ENCODE measurements around the gene ZGLP1.

The ZGLP1 gene

DNA sequence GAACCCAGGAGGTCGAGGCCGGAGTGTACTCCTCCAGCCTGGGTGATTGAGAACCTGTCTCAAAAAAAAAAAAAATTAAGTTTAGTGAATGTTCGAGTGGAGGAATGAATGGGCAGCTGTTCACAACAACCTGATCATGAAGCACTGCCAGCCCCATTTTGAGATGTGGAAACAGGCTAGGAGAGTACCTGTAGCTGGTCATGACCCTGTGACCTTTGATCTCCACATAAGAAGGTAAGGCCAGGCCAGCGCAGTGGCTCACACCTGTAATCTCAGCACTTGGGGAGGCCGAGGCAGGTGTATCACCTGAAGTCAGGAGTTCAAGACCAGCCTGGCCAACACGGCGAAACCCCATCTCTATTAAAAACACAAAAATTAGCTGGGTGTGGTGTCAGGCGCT lies 16.1 kb upstream of the ZGLP1 start:
- no peak overlapping the region for H3K4me3 ChIP-seq (ENCODE audit: low read length)
- no peak for DNase-seq (ENCODE audit: low read depth)
- TF ChIP-seq, protein P1, sequence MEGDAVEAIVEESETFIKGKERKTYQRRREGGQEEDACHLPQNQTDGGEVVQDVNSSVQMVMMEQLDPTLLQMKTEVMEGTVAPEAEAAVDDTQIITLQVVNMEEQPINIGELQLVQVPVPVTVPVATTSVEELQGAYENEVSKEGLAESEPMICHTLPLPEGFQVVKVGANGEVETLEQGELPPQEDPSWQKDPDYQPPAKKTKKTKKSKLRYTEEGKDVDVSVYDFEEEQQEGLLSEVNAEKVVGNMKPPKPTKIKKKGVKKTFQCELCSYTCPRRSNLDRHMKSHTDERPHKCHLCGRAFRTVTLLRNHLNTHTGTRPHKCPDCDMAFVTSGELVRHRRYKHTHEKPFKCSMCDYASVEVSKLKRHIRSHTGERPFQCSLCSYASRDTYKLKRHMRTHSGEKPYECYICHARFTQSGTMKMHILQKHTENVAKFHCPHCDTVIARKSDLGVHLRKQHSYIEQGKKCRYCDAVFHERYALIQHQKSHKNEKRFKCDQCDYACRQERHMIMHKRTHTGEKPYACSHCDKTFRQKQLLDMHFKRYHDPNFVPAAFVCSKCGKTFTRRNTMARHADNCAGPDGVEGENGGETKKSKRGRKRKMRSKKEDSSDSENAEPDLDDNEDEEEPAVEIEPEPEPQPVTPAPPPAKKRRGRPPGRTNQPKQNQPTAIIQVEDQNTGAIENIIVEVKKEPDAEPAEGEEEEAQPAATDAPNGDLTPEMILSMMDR (IDR thresholded peaks at IDR 0.05; ENCODE audit: insufficient read depth, low read depth, low read length, missing control alignments) = no peak

GRCh38 chr19:10321874-10322835 lies 12.5 kb upstream of the ZGLP1 start:
- H3K4me3 ChIP-seq (ENCODE audit: low read length) = no peak overlapping the region
- TF ChIP-seq, protein P1 (IDR thresholded peaks at IDR 0.05; ENCODE audit: insufficient read depth, low read depth, low read length, missing control alignments) = no peak
- no peak for DNase-seq (ENCODE audit: low read depth)

- no peak overlapping the region for H3K4me3 ChIP-seq (ENCODE audit: low read length)
- no peak for DNase-seq (ENCODE audit: low read depth)
- TF ChIP-seq, protein P1 (IDR thresholded peaks at IDR 0.05; ENCODE audit: insufficient read depth, low read depth, low read length, missing control alignments) = no peak
Observed at GRCh38 chr19:10321417-10321797, 11.8 kb upstream of the ZGLP1 start.

GRCh38 chr19:10320602-10321416 lies 11.2 kb upstream of the ZGLP1 start:
- TF ChIP-seq, protein P1 (IDR thresholded peaks at IDR 0.05; ENCODE audit: insufficient read depth, low read depth, low read length, missing control alignments) = no peak
- no peak overlapping the region for H3K4me3 ChIP-seq (ENCODE audit: low read length)
- DNase-seq (ENCODE audit: low read depth) = no peak

DNA sequence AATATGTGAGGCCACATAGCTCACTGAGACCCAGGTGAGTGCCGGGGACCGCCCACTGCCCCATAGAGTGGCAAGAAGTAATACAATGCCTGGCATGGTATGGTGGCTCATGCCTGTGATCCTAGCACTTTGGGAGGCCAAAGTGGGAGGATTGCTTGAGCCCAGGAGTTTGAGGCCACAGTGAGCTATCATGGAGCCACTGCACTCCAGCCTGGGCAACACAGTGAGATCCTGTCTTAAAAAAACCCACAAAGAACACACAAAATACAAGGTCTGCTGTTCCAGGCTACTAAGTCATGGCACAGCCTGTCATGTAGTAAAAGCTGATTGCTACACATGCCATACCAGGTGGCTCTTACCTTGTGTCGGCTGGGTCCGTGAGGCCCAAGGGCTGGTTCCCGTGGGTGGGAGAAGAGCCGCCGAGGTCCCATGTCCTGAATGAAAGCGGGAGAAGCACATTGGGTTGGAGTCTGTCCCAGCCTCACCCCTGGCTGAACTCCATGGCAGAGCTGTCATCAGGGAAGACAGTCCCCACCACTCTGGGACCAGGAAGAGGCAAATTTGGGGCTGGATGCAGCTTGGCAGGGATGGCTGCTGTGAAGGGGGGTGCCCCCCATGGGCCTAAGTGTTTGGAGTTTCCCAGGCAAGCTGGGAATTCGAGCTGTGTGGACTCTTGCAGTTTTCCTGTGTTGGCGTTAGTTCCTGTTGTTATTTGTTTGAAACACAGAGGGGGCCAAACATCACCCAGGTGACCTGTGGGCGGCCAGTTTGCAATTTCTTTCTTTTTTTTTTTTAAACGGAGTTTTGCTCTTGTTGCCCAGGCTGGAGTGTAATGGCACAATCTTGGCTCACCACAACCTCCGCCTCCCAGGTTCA lies 9.4 kb upstream of the ZGLP1 start:
- no peak for DNase-seq (ENCODE audit: low read depth)
- no peak overlapping the region for H3K4me3 ChIP-seq (ENCODE audit: low read length)
- TF ChIP-seq, protein P1 (IDR thresholded peaks at IDR 0.05; ENCODE audit: insufficient read depth, low read depth, low read length, missing control alignments) = no peak

DNA sequence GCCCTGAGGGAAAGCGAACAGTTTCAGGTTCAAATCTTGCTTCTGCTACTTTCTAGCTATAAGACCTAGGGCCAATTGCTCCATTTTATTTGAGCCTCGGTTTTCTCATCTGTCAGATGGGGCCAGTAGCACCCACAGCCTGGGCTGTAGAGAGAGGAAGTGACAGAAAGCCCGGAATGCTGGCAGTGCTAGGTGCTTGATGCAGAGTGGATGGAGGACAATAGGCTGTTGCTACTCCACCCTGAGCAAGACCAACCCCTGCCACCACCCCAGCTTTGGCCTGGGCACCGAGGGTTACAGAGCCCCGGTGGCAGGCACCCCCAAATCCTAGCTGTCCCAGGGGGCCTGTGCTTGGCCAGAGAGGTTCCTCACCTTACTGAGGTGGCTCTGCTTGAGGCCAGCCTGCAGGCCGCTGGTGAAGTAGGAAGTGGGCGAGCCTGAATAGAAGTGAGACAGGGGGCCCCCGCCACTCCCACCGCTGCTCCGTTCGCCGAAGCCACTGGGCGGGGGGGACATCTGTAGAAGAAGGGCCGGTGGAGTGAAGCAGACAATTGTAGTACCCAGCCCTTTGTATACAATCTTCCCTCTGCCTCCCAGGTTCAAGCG lies 8.3 kb upstream of the ZGLP1 start:
- DNase-seq (ENCODE audit: low read depth) = no peak
- H3K4me3 ChIP-seq (ENCODE audit: low read length) = no peak overlapping the region
- TF ChIP-seq, protein P1 (IDR thresholded peaks at IDR 0.05; ENCODE audit: insufficient read depth, low read depth, low read length, missing control alignments) = no peak
